Measurements from ENCODE around the gene LMO1.

GRCh38 chr11:8297781-8298440 is 34.2 kb upstream of the LMO1 start:
- TF ChIP-seq POLR2A (IDR thresholded peaks at IDR 0.05) (no peak), CTCF (IDR thresholded peaks at IDR 0.05) (no peak)

All from testis (tissue), 2 donors.